Activated CD4-positive, alpha-beta T cell treated with anti-CD3 and anti-CD28 coated beads for 48 hours (primary cell): ENCODE results near the gene AP4E1.
"Not testable (repeated sequence)": the region's sequence is repeated elsewhere in the genome, so short reads cannot be mapped to it uniquely, and the experiment has no call there.

Experiments used
- DNase-seq: peaks from one replicate; pipeline ENCODE4 v3.0.0-alpha.2; 2020

AP4E1 gene

DNA sequence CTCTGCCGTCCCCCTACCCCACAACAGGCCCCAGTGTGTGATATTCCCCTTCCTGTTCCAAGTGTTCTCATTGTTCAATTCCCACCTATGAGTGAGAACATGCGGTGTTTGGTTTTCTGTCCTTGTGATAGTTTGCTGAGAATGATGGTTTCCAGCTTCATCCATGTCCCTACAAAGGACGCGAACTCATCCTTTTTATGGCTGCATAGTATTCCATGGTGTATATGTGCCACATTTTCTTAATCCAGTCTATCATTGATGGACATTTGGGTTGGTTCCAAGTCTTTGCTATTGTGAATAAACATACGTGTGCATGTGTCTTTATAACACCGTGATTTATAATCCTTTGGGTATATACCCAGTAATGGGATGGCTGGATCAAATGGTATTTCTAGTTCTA lies 46.4 kb downstream of the AP4E1 start:
- DNase-seq, result not testable (repeated sequence)

DNA sequence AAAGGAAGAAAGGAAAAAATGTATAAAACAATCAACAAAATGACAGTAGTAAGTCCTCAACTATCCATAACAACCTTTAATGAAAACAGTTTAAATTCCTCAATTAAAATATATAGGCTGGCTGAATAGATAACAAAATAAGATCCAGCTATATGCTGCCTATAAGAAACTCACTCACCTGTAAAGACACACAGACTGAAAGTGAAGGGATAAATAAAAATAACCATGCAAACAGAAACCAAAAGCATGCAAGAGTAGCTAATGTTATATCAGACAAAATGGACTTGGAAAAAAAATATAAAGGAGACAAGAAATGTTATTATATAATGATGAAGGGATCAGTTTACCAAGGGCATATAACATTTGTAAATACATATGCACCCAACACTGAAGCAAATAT lies 51.2 kb downstream of the AP4E1 start:
- no peak for DNase-seq

DNA sequence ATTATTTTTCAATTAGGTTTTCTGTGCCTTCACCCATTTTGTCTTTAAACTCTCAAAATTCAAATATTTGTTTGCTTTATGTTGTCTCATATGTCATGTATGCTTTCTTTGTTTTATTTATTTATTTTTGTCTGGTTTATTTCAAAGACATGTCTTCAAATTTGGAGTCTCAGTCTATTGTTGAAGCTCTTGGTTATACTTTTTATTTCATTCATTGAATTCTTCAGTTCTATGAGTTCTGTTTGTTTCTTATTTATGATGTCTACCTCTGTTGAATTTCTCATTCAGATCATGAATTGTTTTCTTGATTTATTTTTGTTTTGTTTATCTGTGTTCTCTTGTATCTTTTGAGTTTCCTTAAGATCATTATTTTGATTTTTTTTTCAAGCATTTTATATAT lies 55.6 kb downstream of the AP4E1 start:
- no peak for DNase-seq

DNA sequence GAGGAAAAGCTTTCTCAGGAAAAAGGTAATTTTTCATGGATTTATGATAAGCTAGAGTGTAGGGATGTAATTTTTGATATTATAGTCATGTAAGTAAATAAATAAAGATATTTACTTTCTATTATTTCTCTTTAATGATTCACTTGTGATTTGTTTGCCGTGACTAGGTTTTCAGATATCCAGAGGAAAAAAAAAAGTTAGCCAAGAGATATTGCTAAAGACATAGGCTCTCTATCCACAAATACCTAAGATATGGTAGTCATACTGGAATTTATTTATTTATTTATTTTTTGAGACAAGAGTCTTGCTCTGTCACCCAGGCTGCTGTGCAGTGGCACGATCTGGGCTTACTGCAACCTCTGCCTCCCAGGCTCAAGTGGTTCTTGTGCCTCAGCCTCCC lies 59.9 kb downstream of the AP4E1 start:
- DNase-seq, result no peak

DNA sequence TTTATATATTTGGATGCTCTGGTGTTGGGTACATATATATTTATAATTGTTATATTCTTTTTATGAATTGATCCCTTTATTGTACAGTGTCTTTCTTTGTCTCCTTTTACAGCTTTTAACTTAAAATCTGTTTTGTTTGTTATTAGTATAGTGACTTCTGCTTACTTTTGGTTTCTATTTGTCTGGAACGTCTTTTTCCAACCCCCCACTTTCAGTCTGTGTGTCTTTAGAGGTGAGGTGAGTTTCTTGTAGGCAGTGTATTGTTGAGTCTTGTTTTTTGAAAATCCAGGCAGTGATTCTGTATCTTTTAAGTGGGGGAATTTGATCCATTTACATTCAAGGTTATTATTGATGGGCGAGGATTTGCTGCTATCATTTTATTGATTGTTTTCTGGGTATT lies 62.0 kb downstream of the AP4E1 start:
- no peak for DNase-seq

DNA sequence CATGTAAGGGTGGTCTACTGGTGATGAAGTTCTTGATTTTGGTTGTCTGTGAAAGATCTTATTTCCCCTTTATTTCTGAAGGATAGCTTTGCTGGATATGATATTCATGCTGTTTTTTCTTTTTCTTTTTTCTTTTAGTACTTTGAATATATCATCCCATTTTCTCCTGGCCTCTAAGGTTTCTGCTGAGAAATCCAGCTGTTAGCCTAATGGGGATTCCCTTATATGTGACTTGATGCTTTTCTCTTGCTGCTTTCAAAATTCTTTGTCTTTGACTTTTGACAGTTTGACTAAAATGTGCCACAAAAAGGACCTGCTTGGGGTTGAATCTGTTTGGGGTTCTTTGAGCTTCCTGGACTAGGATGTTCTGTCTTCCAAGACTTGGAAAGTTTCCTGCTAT lies 62.6 kb downstream of the AP4E1 start:
- DNase-seq, result no peak

DNA sequence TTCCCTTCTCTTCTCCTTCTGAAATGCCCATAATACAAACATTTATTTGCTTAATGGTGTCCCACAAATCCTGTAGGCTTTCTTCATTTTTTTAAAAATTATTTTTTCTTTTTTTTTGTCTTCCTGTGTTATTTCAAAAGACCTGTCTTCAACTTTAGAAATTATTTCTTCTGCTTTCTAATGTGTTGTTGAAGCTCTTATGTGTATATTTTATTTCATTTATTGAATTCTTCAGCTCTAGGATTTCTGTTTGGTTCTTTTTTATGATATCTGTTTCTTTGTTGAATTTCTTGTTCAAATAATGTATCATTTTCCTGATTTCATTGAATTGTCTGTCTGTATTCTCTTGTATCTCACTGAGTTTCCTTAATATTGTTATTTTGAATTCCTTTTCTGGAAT lies 63.1 kb downstream of the AP4E1 start:
- no peak for DNase-seq

DNA sequence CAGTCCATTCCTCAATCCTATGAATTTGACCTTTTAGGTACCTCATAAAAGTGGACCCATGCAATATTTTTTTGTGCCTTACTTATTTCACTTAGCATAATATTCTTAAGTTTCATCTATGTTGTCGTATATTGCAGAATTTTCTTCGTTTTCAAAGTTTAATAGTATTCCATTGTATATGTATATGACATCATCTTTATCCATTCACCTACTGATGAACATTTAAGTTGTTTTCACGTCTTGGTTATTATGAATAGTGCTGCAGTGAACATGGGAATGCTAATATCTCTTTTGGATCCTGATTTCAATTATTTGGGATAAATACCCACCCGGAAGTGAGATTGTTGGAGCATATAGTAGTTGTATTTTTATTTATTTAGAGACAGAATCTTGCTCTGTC lies 65.1 kb downstream of the AP4E1 start:
- DNase-seq, result no peak

DNA sequence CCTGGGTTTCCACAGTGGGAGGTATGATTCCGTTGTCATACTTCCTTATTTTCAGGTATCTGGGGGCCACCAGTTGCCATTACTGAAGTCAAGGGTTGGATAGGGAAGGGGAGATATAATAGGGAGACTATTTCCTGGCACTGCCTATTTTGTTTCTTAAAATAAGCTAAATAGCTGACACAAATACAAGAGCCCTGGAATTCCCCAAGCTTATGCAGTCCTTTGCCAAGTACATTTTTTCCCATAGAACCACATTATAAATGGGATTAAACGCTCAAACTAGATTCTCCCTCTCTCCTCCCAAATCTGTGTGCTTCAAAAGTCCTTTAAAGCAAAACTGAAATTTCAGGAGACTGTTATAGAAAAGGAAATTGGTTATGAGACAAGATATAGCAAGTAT lies 68.7 kb downstream of the AP4E1 start:
- no peak for DNase-seq

DNA sequence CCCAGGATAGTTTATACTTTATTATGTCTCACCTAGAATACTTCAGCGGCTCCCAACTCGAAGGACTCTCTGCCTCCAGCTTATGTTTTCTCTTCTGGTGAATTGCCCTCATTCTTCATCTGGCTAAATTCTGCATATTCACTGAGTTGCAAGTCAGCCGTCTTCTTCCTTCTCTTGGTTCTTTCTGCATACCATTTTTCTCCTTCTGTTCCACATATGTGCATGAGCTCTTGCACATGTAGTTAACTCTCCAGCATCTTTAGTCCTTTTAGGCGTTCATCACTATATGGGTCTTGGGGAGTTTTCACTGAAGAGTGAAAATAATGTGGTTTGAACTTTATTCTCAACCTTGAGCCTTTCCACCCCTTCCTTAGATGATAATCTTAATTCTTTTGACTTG lies 70.1 kb downstream of the AP4E1 start:
- DNase-seq, result no peak

DNA sequence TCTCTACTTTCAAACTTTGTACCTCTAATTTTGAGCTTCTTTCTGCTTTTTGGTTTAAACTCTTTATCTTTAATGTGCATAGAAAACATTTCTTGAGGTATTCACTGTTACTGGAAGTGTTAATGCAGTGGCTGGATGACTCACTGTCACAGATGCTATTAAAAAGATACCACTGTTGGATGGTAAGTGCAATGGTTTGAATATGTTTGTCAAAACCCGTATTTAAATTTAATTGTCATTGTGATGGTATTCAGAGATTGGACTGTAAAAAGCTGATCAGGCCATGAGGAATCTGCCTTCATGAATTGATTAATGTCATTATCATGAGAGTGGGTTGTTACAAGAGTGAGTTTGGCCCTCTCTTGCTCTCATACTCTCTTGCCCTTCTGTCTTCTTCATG lies 70.6 kb downstream of the AP4E1 start:
- no peak for DNase-seq

DNA sequence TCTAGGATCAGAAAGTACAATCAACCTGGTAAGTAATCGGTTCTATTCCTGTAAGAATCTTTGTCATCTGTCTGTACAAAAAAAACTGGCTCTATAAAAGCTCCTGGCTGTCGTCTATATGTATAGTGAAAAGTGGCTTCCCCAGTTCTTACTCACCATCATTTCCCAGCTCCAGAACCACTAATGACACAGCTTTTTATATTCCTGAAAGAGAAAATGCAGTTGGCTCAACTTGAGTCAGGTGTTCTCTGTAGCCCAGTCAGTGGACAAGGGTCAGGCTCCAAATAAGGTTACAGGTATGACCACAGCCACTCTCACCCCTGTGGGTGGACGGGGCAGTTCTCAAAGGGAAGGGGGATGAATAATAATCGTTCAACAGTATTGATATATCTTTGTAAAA lies 85.1 kb downstream of the AP4E1 start:
- DNase-seq, result no peak

DNA sequence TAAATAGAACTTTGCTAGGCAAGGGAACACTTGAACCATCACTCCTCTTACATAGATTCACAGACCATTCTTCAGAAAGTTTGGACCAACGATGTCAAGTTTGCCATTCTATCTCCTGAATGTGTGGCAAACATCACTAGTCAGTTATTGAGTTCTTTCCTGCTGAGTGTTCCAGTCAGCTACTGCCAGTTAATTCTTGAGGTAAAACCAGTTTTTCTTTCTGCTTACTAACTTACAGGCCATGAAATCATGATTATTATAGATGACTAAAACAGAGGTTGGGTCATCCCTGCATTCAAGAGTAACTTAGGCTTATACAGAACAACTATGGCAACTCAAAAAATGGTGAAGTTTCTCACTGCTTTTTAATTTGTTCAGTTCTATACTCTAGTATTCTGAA lies 88.2 kb downstream of the AP4E1 start:
- DNase-seq, result no peak

DNA sequence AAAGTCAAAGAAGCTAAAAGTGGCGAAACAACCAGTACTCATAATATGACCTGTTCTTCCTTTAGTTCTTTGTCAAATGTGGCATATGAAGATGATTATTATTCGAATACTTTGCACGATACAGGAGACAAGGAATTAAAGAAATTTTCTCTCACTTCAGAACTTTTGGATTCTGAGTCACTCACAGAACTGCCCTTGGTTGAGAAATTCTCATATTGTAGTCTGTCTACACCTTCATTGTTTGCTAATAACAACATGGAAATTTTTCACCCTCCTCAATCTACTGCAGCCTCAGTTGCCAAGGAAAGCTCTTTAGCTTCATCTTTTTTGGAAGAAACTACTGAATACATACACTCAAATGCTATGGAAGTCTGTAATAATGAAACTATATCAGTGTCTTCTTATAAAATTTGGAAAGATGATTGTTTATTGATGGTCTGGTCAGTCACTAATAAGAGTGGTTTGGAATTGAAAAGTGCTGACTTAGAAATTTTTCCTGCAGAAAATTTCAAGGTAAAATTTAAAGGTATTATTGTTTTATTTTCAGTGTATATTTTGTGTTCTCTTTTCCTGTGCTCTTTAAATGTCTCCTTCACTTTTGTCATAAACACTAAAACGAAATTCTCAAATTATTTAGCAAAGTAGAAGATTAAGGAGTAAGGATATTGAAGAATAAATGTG lies 89.0 kb downstream of the AP4E1 start:
- DNase-seq, result no peak

DNA sequence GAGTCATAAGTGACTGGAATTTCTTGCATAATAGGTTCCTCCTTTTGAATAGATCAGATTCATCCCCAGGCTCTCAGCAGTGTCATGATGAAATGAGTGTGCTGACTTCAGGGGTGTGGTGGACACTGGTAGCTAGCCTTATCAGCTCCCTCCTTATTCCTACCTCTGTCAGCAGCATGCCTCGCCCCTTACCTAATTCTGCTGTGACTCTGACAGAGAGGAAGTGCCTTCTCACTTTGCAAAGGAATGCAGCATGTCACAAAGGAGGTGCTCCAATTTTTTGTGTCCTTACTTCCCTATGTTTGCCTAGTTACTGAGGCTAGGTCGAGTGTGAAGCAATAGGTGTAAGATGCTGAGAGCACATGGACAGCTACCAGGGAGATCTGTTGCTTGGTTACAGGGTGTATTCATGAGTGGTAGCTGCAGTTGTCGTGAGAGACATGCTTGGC lies 95.6 kb downstream of the AP4E1 start:
- no peak for DNase-seq

DNA sequence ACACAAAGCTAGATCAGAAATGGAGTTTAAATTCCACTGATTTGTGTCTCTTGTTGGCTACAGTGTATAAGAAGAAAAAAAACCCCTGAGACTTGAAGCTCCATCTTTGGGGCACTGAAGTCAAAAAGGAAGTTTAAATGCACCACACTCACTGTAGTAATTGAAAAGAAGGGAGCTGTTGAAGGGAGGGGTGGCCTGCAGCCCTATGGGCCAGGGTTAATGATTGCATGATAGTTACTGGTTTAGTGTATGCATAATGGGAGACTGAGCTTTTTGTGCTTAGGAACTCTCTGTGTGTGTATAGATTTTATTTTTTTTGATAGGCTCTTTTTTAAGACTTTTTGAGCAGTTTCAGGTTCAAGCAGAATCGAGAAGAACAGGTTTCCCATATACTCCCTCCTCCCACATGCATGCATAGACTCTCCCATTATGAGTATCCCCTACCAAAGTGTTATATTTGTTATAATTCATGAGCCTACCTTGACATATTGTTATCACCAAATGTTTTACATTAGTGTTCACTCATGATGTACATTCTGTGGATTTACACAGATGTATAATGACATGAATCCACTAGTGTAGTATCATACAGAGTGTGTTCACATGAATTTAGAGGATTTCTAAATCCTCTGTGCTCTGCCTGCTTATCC lies 98.0 kb downstream of the AP4E1 start:
- no peak for DNase-seq

DNA sequence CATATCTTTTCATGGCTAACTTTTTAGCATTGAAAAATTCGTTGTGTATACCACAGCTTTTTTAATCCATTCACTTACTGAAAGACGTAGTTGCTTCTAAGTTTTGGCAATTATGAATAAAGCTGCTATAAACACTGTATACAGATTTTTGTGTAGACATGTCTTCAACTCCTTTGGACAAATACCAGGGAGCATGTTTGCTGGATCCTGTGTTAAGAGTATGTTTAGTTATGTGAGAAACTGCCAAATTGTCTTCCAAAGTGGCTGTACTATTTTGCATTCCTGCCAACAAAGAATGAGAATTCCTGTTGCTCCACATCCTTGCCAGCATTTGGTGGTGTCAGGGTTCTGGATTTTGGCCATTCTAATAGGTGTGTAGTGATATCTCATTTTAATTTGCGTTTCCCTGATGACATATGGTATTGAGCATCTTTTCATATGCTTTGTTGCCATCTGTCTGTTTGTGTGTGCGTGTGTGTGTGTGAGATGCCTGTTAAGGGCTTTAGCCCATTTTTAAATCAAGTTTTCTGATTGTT lies 98.7 kb downstream of the AP4E1 start:
- no peak for DNase-seq

DNA sequence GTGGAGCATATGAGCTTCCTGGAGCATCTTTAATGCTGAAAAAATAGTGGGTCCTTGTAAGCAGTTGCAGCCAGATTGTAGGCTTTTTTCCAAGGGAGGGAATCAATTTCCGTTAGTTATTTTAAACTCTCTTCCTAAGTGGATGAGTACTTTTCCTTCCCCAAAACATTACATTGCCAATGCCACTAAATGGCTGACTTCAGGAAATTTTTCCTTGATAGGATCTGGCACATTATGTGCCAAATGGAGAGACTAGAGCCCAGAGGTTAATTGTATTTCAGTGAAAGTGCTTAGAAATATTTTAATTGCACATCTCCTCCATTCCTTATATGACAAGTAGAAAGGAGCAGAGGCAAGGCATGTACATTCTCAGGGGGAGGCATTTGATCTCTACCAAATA lies 102.7 kb downstream of the AP4E1 start:
- no peak for DNase-seq

DNA sequence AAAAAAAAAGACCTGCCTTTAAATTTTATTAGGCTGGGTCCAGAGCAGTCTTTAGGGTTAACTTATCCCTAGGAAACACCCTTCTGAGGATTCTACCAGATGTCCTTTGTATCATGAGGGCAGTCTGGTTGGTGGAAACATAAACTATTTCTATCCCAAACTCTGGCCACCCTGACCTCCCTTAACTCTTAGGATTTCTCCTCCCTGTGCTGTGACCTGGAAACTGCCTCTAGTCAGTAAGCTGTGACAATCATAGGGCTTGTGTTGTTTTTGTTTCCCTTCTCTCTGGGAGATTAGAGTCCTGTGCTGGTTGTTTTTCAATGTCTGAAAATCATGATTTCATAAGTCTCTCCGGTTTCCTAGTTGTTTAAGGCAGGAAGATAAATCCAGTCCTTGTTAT lies 108.1 kb downstream of the AP4E1 start:
- DNase-seq, result no peak

DNA sequence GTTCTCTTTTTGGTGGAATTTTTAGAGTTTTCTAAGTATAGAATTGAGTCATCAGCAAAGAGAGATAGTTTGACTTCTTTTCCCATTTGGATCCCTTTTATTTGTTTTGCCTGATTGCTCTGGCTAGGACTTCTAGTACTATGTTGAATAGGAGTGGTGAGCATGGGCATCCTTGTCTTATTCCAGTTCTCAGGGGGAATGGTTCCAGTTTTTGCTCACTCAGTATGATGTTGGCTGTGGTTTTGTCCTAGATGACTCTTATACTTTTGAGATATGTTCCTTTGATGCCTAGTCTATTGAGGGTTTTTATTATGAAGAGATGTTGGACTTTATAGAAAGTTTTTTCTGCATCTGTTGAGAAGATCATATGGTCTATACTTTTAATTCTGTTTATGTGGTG lies 113.7 kb downstream of the AP4E1 start:
- no peak for DNase-seq

DNA sequence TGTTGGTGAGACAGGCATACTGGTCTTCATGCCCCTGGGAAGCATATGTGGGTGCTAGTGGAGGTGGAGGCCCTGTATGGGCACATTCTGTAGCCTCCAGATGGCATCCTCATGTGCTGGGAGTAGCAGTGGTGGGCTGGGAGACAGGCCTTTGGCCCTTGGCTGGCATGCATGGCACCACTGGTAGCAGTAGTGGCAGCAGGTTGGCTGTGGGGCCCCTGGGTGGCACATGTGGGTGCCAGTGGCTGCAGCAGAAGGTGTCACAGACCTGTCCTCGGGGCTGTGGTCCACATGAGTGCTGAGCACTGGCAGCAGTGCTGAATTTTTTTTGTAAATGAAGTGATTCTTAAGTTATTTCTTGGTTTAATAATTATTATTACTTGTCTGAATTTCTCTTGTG lies 115.0 kb downstream of the AP4E1 start:
- DNase-seq, result no peak

DNA sequence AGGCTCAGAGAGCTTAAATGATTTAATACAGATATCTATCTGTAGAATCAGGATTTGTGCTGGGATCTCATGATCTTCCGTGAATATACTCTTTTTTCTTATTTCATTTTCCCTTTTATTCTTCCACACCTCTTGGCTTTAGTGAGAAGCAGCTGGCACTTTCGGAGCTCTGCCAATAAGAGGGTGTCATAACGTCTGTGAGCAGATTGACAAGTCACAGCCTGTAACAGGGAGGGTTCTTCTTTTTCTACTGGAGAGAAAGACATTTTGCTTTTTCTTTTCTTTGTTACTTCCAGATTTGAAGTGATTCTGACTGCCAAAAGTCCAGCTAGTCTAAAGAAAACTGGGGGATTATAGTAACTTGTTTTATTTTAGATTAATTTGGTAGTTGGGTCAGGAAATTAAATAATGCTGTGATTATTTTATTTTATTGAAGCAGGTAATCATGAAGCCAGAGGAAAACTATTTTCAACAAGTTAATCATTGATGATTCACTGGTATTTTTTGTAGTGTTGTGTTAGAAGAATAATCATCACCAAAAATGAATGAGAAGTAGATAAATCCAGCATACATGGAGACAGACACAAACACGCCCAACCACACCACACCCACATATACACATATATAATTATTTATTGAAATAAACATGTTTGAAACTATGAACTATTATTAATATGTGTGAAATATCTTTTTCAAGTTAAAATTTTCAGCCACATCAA lies 116.4 kb downstream of the AP4E1 start:
- DNase-seq, result no peak

DNA sequence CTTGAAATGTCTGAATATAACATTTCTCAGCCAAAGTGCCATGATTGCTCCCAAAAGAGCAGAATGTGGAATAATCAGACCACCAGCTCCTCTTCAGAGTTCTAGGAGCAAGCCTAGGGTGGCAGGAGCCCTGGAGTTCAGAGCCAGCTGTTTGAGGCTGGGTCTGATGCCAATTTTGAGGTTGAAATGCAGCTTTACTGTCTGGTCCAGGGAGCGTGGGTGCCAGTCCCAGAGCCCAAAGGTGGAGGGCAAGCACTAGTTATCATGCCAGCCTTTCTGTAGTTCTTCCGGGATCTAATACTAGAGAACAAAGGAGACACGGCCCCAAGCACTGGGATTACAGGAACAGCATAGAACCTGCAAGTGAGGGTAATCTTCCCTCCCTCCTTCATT lies 117.0 kb downstream of the AP4E1 start:
- no peak for DNase-seq

DNA sequence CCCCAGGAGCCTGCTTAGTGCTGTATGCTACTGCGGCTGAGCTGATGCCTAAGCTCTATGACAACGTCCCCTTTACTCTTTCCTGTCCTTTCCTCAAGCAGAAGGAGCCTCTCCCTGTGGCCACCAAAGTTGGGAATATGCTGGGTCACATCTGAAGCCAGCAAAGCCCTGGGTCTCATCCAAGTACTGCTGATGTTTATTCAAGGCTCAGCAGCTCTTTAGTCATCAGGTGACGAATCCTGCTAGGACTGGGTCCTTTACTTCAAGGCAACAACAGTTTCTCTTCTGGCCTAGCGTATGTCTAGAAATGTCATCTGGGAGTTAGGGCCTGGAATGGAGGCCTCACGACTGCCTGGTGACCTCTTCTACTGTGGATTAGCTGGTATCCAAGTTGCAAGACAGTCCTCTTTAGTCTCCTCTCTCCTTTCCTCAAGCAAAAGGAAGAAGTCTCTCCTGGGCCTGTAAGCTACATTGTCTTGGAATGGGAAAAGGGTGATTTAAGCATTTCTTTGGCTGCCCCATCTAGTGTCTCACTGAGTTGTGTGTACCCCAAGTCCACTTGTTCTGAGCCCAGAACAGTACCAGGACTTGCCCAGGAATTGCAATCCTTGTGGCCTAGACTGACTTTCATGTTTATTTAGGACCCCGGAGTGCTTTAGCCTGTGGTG lies 122.3 kb downstream of the AP4E1 start:
- no peak for DNase-seq
